HG03280 (cell line): ENCODE measurements around the gene TMEM150A.
"Not testable (repeated sequence)": the region's sequence is repeated elsewhere in the genome, so short reads cannot be mapped to it uniquely, and the experiment has no call there.

Experiments
- ATAC-seq: cut with Tn5 transposase; IDR thresholded peaks from one replicate; pipeline ENCODE4 v1.9.1; 2021; ENCODE audit warnings: mild to moderate bottlenecking, moderate library complexity; ENCODE audit not compliant: unreplicated experiment

The TMEM150A gene

GRCh38 chr2:85613717-85614515 lies 11.4 kb upstream of the TMEM150A start:
- no peak for ATAC-seq

GRCh38 chr2:85611705-85612587 lies 9.4 kb upstream of the TMEM150A start, which contains the start of gene C2orf68:
TSS of gene C2orf68 (minus strand) at chr2:85612066. CDS start at chr2:85611984, 82 bp downstream.
- peak; percentile 75 for ATAC-seq

GRCh38 chr2:85611217-85611704 lies 8.8 kb upstream of the TMEM150A start:
- no peak for ATAC-seq

GRCh38 chr2:85607268-85608215 lies 5.0 kb upstream of the TMEM150A start:
- no peak for ATAC-seq

GRCh38 chr2:85606116-85606455 lies 3.6 kb upstream of the TMEM150A start:
- ATAC-seq, result no peak

GRCh38 chr2:85605406-85606115 lies 3.1 kb upstream of the TMEM150A start:
- no peak for ATAC-seq

- no peak for ATAC-seq
Observed at GRCh38 chr2:85604568-85605339, 2.3 kb upstream of the TMEM150A start.

- not testable (repeated sequence) for ATAC-seq
Observed at GRCh38 chr2:85604133-85604444, 1.6 kb upstream of the TMEM150A start.

GRCh38 chr2:85601771-85602475 lies 575 bp downstream of the TMEM150A start:
- ATAC-seq, result peak; percentile 26

- no peak for ATAC-seq
Observed at GRCh38 chr2:85600951-85601770, 1.3 kb downstream of the TMEM150A start.

- no peak for ATAC-seq
Observed at GRCh38 chr2:85600235-85600575, 2.3 kb downstream of the TMEM150A start.

- no peak for ATAC-seq
Observed at GRCh38 chr2:85599468-85600234, 2.8 kb downstream of the TMEM150A start.

GRCh38 chr2:85598594-85599340 lies 3.7 kb downstream of the TMEM150A start:
- ATAC-seq, result no peak

- no peak for ATAC-seq
Observed at GRCh38 chr2:85597241-85597640, 5.3 kb downstream of the TMEM150A start.

- ATAC-seq, result no peak
Observed at GRCh38 chr2:85596486-85597143, 5.9 kb downstream of the TMEM150A start.

- ATAC-seq, result no peak
Observed at GRCh38 chr2:85596026-85596333, 6.5 kb downstream of the TMEM150A start.
